Measurements from ENCODE around the gene SATB2.

SATB2 gene

DNA sequence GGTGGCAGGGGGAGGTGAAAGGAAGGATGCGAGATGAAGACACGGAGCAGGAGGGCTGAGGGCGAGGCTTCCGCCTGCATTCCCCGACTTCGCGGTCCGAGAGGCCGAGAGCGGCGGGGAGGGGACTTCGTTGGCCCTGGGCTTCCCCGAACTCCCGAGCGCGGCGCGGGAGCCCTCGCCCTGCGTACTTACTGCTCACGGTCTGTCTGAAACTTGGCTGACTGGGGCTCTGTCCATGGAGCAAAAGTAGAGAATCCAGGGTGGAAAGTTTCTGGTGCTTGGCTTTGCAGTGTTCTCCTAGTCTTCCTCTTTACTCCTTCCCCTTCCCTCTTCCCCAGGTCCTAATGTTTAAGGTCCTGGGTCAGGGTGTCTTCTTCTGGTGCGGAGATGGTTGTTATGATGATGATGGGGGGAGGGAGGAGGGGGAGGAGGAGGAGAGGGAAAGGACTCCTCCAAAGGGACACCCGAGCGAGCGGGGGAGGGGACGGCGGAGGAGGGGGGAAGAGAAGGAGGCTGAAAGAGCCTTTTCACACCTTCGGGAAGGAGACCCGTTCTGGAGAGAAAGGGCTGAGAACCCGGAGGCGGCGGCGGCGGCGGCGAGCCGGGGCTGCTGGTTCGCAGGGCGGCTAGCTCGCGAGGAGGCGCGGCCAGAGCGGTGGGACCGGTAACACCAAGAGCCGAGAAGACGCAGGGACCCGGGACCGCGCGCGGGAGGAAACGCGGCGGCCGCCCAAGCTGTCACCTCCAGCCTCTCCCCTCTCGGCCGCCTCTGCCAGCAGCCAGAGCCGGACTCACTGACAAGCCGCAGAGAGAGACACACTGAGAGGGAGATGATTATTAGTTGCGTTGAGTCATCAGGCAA lies at the start of gene SATB2:
Gene SATB2, minus strand, starts transcription at position 793 of the 862 bp plus-strand sequence. CDS start 1,902 bp downstream, outside the sequence.
- H3K27ac ChIP-seq: peak within 1 kb of the TSS; percentile 73
- TF ChIP-seq, protein P1, sequence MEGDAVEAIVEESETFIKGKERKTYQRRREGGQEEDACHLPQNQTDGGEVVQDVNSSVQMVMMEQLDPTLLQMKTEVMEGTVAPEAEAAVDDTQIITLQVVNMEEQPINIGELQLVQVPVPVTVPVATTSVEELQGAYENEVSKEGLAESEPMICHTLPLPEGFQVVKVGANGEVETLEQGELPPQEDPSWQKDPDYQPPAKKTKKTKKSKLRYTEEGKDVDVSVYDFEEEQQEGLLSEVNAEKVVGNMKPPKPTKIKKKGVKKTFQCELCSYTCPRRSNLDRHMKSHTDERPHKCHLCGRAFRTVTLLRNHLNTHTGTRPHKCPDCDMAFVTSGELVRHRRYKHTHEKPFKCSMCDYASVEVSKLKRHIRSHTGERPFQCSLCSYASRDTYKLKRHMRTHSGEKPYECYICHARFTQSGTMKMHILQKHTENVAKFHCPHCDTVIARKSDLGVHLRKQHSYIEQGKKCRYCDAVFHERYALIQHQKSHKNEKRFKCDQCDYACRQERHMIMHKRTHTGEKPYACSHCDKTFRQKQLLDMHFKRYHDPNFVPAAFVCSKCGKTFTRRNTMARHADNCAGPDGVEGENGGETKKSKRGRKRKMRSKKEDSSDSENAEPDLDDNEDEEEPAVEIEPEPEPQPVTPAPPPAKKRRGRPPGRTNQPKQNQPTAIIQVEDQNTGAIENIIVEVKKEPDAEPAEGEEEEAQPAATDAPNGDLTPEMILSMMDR (IDR thresholded peaks at IDR 0.05): no peak
- TF ChIP-seq ZFX (IDR thresholded peaks at IDR 0.05; ENCODE audit: borderline replicate concordance): no peak

DNA sequence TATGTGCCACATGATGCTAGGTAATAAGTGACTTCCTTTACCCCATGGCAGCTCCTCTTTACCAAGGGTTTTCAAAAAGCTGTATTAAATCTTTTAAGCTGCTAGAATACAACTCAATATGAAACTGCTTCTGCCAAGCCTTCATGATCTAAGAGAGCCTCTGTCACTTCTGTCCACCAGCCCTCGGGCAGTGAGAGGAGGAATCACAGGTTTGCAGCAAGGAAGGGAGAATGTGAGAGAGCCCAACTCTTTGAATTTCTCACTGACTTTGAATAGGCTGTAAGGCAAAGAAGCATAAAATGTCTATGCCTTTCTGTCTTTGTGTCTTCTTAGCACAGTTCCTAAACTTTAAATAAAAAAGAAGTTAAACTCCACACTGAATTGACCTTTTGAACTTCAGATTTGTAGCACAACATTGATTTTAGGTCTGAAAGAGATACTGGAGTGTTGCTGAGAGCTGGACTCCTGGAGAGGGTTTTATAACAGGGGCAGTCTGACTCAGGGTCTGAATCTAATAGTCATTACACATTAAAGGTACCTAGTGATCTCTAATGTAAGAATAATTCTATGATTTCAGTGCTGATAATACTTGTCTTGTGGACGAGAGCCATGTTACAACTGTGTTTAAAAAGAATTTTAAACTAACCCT lies 48.1 kb upstream of the SATB2 start:
- TF ChIP-seq, protein P1 (IDR thresholded peaks at IDR 0.05): no peak
- TF ChIP-seq ZFX (IDR thresholded peaks at IDR 0.05; ENCODE audit: borderline replicate concordance): no peak
- H3K27ac ChIP-seq: no peak overlapping the region

DNA sequence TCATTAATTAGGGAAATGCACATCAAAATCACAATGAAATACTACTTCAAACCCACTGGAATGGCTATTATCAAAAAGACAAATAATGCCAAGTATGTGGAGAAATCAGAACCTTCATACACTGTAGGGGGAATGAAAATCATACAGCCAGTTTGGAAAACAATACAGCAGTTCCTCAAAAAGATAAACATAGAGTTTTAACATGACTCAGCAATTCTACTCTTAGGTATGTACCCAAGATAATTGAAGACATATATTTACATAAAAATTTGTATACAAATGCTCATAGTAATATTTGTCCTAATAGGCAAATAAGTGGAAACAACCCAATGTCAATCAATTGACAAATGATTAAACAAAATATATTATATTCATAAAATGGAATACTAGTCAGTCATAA lies 45.4 kb upstream of the SATB2 start:
- no peak for TF ChIP-seq ZFX (IDR thresholded peaks at IDR 0.05; ENCODE audit: borderline replicate concordance)
- TF ChIP-seq, protein P1 (IDR thresholded peaks at IDR 0.05): no peak
- no peak overlapping the region for H3K27ac ChIP-seq

DNA sequence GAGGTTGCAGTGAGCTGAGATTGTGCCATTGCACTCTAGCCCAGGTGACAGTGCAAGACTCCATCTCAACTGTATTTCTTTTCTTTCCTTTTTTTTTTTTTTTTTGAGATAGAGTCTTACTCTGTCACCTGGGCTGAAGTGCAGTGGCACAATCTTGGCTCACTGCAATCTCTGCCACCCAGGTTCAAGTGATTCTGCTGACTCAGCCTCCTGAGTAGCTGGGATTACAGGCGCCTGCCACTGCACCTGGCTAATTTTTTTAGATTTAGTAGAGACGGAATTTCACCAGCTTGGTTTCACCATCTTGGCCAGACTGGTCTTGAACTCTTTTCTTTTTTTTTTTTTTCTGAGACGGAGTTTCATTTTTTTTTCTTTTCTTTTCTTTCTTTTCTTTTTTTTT lies 41.3 kb upstream of the SATB2 start:
- no peak for TF ChIP-seq ZFX (IDR thresholded peaks at IDR 0.05; ENCODE audit: borderline replicate concordance)
- TF ChIP-seq, protein P1 (IDR thresholded peaks at IDR 0.05): no peak

DNA sequence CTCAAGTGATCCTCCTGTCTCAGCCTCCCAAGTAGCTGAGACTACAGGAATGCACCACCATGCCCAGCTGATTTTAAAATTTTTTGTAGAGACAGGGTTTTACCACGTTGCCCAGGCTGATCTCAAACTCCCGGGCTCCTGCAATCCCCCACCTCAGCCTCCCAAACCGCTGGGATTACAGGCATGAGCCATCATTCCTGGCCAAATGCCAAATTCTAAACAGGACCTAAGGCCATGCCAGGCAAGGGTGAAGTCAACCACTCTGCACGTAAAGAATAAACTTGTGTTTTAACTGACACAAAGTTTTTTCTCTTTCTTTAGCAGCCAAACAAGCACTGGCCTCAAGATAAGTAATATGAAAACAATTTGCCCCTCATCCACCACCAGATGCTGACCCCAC lies 37.4 kb upstream of the SATB2 start:
- TF ChIP-seq, protein P1 (IDR thresholded peaks at IDR 0.05): no peak
- TF ChIP-seq ZFX (IDR thresholded peaks at IDR 0.05; ENCODE audit: borderline replicate concordance): no peak
- no peak overlapping the region for H3K27ac ChIP-seq

More for the DNA sequence above, 41.3 kb upstream of the SATB2 start:
- no peak overlapping the region for H3K27ac ChIP-seq

DNA sequence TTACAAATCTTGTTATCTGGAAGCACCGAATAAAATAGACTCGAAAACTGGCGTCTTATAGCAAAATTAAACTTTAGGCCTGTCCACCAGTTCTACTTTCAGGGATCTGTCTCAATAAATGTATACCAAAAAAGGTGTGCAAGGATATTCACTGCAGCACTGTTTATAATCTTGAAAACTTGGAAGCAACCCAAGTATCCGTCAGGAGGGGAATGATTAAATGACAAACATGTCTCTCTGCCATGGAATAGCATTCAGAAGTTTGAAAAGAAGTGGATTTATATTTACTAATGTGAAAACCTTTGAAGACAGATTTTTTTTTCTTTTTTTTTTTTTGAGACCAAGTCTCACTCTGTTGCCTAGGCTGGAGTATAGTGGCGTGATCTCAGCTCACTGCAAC lies 32.3 kb upstream of the SATB2 start:
- TF ChIP-seq ZFX (IDR thresholded peaks at IDR 0.05; ENCODE audit: borderline replicate concordance): no peak
- TF ChIP-seq, protein P1 (IDR thresholded peaks at IDR 0.05): no peak
- H3K27ac ChIP-seq: no peak overlapping the region
